Adrenal gland (tissue), 5 donors: ENCODE measurements around the gene PITPNB.

Experiments
- POLR2A ChIP-seq, 2 donors: fragments of 450-650 bp; IDR thresholded peaks; one replicate each; pipeline ENCODE4 v1.6.1; 2017; ENCODE audit warnings: antibody characterized with exemption in 2 of 2, mild to moderate bottlenecking in 2 of 2, moderate library complexity in 1 of 2
- TF ChIP-seq, protein P1 (sequence below), 6 experiments: fragments of 450-650 bp in 4 of 6; fragments of 200-600 bp in 2 of 6; sonication (generic) in 1 of 6; IDR thresholded peaks; 1 replicate in 5 of 6; 2 replicates in 1 of 6; pipeline versions ENCODE4 v1.5.1 to v1.8.0; 2016 to 2021; ENCODE audit warnings: antibody characterized with exemption in 6 of 6, mild to moderate bottlenecking in 2 of 6, moderate library complexity in 1 of 6
- donor health status: DM: no; HTN: no; CAD: no.

DNA sequence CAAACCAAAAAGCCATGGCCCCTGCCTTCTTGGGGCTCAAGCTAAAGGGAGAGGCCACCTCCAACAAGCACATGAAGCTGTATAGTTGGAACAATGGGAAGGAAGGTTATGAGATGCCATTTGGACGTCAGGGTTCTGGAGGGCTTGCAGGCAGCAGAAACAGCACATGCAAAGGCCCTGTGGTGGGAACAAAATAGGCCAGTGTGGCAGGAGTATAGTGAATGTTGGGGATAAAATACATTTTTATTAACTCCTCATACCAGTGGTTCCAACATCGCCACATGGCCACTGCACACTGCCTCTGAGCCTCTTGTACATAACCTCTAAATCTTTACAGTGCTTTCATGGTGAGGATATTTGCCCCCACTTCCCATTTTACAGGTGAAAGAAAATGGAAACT, 85.3 kb downstream of the PITPNB start:
- TF ChIP-seq, protein P1, sequence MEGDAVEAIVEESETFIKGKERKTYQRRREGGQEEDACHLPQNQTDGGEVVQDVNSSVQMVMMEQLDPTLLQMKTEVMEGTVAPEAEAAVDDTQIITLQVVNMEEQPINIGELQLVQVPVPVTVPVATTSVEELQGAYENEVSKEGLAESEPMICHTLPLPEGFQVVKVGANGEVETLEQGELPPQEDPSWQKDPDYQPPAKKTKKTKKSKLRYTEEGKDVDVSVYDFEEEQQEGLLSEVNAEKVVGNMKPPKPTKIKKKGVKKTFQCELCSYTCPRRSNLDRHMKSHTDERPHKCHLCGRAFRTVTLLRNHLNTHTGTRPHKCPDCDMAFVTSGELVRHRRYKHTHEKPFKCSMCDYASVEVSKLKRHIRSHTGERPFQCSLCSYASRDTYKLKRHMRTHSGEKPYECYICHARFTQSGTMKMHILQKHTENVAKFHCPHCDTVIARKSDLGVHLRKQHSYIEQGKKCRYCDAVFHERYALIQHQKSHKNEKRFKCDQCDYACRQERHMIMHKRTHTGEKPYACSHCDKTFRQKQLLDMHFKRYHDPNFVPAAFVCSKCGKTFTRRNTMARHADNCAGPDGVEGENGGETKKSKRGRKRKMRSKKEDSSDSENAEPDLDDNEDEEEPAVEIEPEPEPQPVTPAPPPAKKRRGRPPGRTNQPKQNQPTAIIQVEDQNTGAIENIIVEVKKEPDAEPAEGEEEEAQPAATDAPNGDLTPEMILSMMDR (IDR thresholded peaks at IDR 0.05), result no peak
- TF ChIP-seq POLR2A (IDR thresholded peaks at IDR 0.05), result no peak
